HG03378 (cell line): ENCODE results near the gene DDC.
"Not testable (repeated sequence)": the region's sequence is repeated elsewhere in the genome, so short reads cannot be mapped to it uniquely, and the experiment has no call there.

Experiments used
- ATAC-seq: cut with Tn5 transposase; IDR thresholded peaks from one replicate; pipeline ENCODE4 v1.9.1; 2021; ENCODE audit warnings: mild to moderate bottlenecking, moderate library complexity; ENCODE audit not compliant: unreplicated experiment

DDC gene

DNA sequence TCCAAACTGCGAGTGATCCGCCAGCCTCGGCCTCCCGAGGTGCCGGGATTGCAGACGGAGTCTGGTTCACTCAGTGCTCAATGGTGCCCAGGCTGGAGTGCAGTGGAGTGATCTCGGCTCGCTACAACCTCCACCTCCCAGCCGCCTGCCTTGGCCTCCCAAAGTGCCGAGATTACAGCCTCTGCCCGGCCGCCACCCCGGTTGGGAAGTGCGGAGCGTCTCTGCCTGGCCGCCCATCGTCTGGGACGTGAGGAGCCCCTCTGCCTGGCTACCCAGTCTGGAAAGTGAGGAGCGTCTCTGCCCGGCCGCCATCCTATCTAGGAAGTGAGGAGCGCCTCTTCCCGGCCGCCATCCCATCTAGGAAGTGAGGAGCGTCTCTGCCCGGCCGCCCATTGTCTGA lies 106.0 kb downstream of the DDC start:
- not testable (repeated sequence) for ATAC-seq

DNA sequence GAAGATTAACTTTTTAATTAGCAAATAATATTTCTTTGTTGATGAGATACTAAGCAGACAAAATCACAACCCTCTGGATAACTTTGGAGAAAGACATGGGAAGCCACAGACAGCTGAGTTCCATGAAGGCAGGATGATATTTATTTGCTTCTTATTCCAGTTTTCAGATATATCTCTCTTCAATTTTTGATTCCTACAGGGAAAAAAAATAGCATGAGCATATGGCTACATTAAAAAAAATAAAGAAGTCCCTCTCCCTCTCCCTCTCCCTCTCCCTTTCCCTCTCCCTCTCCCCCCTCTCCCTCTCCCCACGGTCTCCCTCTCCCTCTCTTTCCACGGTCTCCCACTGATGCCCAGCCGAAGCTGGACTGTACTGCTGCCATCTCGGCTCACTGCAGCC lies 106.6 kb downstream of the DDC start:
- ATAC-seq = not testable (repeated sequence)

DNA sequence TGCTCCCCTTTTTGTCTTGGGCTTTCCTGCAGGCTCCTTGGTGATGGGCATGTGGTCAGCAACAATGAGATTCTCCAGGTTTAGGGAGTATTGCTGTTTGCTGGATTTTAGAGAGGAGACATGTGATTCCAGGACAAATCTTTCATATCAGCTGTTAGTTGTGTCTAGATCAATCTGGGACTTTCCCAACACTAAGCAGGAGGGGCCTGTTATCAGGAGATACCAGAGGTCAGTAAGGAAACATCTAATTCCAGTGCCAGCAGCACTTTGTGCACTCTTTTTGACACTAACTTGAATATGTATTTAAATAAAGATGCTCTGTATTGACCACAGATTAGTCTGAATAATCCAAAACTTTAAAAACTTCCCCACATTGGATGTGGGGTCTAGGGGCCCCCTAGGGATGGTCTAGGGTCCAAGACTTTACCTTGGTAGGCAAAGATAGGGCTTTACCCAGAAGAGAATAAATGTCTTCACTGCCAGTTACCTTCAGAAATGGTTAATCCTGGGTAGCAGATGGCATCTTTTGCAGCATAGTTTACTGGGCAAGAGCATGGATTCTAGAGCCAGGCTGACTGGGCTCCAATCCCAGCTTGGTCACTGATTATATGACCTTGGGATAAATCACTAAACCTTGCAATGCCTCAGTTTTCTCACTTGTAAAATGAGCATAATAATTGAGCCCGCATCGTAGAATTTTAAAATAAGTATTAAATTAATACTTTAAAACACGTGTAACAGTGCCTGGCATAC lies 108.7 kb downstream of the DDC start:
- ATAC-seq = no peak

DNA sequence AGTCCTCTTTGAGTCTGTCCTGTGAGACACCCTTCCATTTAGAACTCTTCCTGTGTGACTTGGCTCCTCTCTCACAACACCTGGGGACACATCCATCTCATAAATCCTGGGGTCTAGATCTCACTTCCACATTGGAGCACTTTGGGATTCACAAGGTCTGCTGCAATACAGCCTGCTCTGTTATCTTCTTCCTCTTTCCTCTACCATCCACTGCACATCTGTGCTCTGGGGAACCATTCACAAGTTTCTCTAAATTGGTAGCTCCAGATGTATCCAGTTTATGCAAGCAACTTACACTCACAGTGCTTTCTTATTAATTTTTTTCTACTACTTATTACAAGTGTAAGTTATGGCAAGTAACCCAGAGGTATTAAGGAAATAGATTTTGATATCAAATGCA lies 109.5 kb downstream of the DDC start:
- ATAC-seq = no peak

DNA sequence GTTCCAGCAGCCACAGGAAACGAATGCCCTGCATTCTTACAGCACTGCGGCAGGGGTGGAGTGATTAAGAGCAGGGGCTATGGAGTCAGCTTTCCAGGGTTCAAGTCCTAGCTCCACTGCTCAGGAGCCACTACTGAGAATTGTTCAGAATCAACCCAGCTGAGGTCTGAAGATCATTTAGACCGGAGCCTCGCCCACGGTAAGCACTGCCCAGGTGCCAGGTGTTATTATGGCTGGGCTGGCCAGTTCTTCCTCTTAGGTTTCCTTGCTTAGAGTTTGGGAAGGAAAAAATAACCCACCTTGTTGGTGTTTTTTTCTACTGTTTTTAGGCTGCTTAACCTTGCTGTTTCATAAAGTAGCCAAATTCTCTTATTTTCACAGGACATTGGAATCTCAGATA lies 110.2 kb downstream of the DDC start:
- ATAC-seq = no peak

DNA sequence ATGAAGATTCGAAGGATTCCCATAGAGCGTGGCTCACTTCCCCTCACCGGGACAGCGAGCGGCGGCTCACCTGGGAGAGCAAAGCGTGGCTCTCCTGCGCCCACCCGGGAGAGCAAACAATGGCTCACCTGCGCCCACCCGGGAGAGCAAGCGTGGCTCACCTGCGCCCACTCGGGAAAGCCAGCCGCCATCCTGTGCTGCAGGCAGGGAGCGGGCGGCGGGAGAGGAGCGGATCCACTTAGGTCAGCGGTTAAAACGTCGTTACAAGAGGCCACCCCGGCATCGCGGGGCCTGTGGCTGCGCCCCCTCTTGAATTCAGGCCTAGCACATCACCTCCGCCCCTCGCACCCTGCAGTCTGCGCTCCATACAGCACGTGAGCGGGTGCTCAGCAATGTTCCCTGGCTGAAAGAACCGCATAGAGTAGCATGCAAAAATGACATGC lies 114.6 kb downstream of the DDC start:
- ATAC-seq = peak; percentile 18

DNA sequence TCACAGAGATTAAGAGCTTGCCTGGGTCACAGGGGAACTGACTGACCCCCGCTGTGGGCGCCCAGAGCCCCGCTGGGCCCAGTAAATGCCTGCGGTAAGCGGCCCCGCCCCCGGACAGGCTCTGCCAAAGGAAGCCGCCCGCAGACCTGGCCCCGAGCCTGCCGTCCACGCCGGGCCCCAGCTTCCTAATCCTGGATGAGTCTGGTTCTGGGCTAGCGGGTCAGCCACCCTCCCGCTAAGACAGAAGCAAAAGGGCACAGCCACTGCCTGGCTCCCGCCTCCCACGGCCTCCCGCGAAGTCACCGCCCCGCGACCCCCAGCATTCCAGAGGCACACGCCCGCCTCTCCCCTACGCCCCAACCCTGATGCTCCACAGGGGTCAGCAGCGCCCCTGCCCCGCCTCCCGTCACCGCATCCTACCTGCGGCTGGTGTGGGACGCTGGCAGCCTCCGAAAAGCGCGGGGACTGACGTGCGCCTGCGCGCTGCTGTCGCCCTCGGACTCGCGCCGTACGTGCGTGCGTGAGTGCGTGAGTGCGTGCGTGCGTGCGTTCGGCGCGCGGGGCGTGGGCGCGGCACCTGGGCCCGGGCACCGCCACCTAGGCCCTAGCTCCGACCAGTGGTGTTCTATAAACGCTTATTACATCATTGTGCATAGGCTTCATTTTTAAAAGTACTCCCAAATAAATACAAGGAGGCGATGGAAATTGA lies 115.2 kb downstream of the DDC start, which contains the start of gene FIGNL1:
Gene FIGNL1 (minus strand): TSS at position 470 of the 709 bp plus-strand sequence. CDS start 3,063 bp downstream, outside the sequence.
- ATAC-seq = peak; percentile 62

DNA sequence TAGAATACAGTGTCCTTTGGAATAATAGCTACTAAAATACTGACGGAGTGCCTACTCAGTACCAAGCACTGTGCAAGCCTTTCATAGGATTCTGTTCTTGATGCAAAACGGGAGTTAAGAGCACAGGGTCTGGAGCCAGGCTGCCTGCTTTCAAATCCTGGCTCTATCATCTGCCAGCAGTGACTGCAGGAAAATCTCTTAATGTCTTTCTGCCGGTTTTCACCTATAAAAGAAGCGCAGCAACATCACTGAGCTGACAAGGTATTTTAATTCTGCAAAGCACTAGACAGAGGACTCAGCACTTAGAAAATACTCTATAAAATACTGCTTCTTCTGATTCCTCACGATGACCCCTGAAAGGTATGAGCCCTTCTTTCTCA lies 115.7 kb downstream of the DDC start:
- no peak for ATAC-seq

DNA sequence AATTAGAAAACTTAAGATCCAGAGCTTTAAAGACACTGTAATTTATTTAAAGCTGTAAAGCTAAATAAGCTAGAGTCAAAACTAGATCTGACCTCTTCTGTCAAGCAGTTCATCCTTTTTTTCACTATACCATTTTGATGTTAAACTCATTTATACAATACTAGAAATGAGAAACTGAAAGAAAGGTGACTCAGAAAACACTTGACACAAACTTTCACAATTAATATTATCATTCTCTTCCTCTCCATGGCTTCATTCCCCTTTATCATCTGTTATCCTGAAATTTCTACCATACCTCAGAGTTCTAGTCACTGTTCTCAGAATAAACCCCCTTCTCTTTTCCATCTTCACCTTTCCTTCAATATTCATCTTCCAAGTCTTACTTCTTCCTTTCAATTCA lies 116.4 kb downstream of the DDC start:
- peak; percentile 51 for ATAC-seq

DNA sequence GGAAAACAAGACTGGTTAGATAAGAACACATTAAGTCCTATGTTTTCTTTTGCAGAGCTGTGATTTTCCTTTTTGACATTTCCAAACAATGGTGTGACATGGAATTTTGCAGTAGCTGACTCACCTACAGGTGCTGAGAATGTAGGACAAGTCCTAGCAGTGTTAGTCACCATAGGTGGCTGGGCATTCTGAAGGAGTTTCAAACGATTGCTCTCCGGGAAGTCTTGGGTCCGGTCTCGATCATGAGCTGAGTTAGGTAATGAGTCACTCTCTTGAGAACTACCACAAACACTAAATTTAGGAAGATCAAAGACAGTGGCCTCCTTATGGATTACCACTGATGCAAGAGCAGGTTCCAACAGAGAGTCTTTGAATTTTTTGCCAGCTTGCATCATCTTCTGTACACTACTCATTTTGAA lies 118.7 kb downstream of the DDC start:
- peak; percentile 65 for ATAC-seq

DNA sequence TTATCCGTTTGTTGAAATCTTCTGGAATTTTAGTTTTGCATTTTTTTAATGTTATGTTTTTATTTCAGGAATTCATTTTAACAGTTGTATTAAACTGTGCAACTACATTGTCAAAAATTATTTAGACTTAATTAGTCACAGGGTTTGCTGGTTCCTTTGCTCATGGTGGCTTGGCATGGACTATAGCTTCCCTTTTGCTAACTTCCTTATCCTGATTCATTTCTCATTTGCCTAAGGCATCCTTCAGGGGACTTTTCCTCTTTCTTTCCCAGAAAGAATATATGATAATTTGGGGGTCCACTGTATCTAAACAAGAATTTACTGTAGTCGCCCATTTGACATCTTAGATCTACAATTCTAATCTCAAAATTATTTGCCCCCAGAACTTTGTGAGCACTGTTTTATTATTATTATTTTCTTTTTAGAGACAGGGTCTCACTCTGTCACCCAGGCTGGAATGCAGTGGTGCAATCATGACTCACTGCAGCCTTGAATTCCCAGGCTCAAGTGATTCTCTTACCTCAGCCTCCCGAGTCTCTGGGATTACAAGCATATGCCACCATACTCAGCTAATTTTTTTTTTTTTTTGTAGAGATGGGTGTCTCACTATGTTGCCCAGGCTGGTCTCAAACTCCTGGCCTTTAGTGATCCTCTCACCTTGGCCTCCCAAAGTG lies 128.9 kb downstream of the DDC start:
- ATAC-seq = no peak

DNA sequence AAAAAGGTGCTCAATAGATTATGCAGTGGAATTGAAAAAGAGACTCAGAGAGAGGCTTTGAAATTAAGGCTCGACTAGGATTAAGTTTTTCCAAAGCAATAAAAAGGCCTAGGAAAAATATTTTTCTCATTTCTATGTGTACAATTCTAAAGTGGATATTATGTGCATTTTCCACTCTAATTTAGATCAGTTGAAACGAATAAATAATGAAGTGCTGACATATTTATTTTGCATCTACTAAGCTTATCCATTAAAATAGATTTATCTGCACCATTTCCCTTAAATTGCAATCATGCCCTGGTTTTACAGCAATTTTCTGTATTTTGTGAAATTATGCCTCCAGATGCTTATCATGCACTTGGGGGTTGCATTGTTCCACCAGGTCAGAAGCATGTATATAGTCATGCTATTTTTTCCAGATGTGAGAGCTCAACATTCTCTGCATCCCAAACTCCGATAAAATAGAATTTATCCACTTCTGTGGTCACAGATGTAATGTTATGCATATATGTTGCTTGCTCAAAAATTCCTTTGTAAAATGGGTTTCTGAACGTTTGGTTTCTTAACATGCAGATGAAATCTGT lies 133.4 kb downstream of the DDC start:
- ATAC-seq = no peak

DNA sequence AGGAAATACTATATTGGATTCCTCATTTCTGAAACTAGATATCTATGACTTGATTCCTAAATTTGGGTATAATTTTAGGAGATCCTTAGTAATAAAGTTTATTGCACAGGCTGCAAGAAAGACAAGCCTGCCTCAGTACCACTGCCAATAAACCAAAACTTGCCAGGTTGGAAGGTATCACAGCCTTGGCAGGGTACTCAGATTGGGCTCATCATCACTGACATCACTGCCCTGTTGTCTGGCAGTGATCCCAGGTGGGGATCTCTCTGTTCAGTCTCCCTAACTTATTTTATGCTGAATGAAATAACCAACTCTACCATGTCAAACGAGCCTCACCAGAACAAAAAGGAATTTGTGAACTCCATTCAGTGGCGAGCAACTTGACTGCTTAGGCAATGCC lies 133.9 kb downstream of the DDC start:
- ATAC-seq = no peak

DNA sequence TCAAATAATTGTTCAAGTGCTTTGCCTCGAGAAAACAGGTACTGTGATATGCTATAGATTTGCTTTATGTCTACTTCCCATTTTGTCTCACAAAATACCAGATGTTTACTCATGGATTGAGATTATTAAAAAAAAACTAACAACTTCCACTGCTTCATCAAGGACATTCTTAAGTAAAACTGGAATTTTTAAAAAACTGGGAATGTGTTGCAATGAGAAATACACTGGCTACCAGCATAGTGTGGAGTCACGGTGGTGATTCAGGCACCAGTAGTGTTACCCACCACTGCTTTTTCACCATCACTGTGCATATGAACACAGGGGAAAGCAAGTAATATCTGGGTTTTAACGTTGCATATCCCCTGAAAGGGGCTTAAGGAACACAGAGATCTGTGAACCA lies 136.3 kb downstream of the DDC start:
- ATAC-seq = no peak

DNA sequence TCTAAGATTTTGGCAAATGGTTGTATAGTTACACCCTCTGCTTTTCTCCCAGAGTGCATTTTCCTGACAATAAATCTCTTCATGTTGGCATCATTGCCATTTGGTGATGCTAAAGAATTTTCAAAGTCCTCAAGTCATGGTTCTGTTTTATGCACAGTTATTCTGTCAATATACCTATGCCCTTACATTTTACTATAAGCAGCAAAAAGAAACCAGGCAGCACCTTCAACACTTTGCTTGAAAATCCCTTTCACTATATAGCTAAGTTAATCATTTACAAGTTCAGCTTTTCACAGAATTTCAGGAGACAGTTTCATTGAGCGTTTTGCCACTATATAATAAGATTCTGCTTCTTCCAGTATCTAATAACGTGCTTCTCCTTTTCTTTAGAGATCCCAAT lies 137.7 kb downstream of the DDC start:
- no peak for ATAC-seq

DNA sequence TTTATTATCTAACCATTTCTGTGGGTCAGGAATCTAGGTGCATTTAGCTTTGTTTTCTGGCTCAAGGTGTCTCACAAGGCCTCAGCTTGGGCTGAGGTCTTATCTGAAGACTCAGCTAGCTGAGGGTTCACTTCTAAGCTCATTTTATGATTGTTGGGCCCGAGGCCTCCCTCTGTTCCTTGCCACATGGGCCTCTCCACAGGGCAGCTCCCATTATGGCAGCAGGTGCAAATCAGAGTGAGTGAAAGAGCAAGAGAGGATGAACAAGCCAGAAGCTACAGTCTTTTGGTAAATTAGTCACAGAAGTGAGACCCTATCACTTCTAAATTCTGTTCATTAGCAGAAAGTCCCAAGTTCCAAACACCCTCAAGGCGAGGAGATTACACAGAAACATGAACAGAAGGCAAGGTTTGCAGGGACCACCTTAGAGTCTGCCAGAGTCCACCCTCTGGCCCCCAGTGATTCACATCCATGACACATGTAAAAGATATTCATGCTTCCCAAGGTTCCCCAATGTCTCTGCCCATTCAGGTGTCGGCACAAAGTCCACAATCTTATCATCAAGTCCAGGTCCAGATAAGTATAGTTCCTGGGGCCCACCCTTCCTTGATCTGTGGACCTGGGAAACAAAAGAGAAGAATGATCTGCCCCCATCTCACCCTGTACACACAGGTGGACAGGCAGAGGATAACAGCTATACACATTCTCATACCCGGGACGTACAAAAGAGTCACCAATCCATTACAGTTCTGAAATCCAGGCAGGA lies 138.7 kb downstream of the DDC start:
- ATAC-seq = no peak

DNA sequence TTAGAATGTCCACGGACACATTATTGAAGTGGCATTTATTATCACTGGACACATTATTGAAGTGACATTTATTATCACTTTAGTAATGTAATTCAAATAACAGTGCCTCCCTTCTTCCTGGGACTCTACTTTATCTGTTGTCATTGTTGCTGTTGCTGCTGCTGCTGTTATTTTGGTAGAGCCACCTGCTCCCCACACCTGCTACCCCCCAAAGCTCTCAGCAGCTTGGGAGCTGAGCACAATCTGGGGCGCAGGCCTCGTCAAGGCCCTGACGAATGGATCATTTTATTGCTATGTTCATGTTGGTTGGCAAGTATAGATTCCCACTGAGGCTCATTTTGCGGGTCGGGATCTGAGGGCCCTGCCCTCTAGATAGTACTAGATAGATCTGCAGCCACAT lies 139.9 kb downstream of the DDC start:
- no peak for ATAC-seq

DNA sequence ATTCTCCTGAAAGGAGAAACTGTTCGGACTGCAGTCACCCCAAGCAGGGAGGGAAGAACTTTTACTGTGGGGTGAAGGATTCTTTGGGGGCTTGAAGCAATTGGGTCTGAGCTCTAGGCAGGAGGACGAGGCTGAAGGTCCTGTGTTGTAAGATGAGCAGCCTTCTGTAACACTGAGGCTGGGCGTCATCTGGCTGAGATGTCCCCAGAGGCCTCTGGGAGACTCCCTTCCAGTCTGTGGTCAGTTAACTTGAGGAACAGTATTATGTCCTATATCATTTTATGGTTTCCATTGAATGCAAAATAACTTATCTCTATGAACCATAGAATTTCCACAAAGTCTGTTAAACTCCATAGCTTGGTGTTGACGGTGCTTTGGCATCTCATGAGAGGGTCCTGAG lies 141.3 kb downstream of the DDC start:
- ATAC-seq = no peak

DNA sequence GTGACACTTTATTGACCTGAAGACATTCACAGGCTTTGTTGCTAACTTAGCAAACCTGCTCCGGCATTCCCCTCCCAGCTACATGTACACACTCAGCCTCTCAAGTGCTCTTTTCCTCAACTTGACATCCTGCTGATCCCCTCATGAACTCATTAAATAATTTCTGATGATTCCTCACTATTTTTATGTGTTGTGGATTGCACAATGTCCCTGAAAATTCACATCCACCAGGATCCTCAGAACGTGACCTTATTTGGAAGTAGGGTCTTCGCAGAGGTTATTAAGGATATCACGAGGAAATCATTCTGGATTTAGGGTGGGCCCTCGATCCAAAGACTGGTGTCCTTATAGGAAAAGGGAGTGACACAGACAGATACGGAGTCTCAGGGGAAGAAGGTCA lies 142.3 kb downstream of the DDC start:
- no peak for ATAC-seq

DNA sequence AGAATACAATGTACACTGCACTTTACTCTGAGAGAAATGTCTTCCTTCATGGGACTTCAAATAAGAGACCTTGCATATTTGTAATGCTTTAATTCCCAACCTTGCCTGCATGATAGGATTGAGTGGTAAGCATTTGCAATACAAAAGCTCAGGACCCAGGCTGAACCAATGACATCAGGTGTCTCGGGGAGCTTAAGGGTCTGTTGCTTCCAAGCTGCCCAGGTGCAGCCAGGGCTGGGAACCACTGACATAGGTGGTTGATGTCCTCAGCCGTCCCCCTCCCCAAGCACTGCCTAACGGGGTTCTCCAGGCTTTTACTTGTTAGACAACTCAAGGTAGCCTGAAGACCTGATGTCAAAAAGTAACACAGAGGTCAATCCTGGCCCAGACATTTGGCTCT lies 144.2 kb downstream of the DDC start:
- ATAC-seq = no peak
